ENCODE data around the gene PRCD.
A peak's percentile ranks its signal among the peaks of the same experiment; 100 is the strongest.

Gene PRCD

DNA sequence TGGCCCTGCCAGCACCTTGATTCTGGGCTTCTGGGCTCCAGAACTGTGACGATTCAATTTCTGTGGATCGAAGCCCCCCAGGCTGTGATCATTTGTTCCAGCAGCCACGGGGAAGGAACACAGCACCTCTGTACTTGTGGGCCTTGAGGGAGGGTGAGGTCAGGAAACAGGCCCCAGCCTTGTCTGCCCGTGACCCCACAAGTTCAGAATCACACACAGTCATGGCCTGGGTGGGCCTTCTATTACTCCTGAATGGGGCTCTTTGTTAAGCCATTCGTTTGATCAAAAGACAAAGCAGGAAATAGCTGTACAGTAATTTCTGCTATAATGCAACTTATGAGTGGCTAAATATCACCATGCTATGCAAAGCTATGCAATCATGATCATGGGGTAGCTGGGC, 35.7 kb downstream of the PRCD start:
- no peak for DNase-seq

- no peak for DNase-seq
Observed at GRCh38 chr17:76576189-76576588, 36.3 kb downstream of the PRCD start.

DNA sequence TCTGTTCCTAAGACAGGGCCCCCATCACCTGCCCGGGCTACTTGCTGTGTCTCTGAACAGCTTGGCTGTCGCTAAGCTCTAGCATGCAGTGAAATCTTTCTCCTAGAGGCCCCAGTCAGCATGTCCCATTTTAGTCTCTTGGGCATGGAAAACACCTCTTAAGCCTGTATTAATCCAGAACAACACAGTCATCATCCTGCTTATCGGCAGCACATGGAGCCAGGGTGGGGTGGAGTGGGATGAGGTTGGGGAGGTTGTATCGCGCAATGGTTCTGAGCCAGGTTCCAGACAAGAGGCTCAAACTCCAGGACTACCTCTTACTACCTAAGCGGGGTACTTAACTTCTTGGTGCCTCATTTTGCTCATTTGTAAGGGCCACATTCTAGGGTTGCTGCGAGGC, 38.0 kb downstream of the PRCD start:
- no peak for DNase-seq

- DNase-seq: no peak
Observed at GRCh38 chr17:76578376-76578775, 38.5 kb downstream of the PRCD start.

DNA sequence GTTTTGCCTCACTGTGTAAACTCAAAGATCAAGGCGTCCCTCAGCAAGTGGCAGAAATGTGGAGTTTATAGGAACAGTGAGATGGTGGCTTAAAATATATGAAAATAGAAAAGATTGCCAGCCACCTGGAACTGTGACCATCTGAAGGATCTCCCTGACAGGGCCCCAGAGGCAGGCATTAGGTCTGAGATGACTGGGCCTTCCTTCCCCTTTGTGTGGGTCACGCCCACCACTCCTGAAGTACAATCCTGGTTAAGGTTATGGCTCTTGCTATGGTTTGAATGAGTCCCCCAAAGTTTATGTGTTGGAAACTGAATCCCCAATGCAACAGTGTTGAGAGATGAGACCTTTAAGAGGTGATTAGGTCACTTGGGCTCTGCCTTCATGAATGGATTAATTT, 39.4 kb downstream of the PRCD start:
- no peak for DNase-seq

GRCh38 chr17:76581515-76581914, 41.7 kb downstream of the PRCD start:
- no peak for DNase-seq

DNA sequence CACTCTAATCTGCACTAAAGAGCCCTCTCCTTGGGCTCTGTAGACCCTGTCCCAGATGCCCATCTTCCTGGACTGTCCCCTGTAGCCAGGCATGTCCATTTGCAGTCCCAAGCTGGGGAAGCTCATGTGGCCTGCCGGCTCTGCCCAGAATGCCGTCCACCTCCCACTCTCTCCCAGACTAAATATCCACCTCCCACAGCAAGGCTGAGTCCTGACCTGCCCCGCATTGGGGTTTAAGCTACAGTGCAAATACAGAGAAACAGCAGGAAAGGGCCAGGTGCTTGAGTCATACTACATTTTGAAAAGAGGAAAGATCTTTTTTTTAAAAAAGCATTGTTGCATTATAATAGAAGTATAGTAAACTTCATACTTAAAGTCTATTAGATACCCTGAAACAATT, 42.8 kb downstream of the PRCD start:
- DNase-seq: no peak

GRCh38 chr17:76584427-76585032, 44.7 kb downstream of the PRCD start:
- DNase-seq: no peak

DNA sequence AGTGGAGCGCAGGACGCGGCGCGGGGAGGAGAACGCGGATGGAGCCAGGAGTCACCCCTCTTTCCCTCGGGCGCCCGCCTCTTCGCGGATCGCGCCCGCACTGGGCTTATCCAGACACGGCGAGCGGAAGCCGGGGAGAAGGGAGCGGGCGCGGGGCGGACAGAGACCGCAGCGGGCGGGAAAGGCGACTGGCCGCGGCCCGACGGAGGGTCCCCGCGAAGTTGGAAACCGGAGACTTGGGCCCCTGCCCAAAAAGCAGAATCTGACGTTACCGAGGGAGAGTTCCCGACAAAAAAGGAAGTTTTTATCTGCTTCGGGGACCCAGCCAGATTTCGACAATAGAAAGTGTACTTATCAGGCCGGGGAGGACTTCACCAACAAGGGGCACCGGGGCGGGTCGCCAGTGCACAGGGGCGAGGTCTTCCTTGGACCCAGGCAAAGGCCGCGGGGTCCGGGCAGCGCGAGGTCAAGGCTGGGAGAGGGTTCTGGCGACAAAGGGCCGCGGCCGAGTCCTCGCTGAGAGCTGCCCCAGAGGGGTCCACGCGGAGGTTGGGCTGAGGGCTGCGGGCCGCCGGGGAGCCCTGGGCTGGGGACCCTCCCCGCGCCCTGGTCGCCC, 45.3 kb downstream of the PRCD start:
- DNase-seq: no peak

DNA sequence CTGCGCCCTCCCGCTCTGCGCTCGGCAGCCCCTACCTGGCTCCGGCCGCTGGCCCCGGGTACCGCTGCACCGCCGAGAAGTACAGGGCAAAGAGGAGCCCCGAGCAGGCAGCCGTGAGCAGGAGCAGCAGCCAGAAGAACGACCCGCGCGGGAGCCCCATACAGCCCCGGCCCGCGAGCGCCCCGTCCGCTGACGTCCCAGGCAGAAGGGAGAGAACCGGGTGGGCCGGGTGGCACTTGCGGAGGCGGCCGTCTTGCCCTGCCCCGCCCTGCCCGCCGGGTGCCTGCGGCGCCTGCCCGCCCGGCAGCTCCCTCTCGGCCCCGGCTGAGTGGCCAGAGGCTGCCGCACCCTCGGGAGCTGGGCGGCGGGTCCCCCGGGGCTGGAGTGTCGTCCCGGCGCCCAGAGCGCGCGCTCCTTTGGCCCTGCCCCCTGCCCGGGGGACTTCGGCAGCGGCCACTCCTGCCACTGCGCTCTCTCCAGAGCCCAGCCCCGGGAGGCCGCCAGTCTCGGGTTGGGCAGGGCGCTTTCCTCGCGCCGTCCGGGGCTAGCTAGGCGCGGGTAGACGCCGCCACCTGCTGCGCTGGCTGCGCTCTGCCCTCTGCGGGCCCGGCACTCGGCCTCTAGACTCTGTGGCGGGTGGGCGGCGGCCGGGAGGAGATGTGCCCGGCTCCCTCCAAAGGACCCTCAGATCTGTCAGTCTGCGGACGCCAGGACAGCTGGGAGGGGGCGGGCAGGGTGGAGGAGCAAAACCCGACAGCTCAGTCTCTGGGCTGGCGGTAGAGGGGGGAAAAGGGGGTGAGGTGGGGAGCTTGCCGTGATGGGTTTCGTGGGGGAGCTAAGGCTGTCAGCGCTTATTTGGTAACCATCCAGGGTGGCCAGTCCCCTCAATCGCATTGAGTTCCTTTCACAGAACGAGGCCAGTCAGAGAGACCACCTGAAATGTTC, 46.1 kb downstream of the PRCD start, which contains the start of gene ST6GALNAC2:
TSS of gene ST6GALNAC2 (minus strand) at position 212 of the 945 bp plus-strand sequence. CDS start at position 160, 52 bp downstream.
- DNase-seq: peak in 1 of 2 donors; percentile 34

DNA sequence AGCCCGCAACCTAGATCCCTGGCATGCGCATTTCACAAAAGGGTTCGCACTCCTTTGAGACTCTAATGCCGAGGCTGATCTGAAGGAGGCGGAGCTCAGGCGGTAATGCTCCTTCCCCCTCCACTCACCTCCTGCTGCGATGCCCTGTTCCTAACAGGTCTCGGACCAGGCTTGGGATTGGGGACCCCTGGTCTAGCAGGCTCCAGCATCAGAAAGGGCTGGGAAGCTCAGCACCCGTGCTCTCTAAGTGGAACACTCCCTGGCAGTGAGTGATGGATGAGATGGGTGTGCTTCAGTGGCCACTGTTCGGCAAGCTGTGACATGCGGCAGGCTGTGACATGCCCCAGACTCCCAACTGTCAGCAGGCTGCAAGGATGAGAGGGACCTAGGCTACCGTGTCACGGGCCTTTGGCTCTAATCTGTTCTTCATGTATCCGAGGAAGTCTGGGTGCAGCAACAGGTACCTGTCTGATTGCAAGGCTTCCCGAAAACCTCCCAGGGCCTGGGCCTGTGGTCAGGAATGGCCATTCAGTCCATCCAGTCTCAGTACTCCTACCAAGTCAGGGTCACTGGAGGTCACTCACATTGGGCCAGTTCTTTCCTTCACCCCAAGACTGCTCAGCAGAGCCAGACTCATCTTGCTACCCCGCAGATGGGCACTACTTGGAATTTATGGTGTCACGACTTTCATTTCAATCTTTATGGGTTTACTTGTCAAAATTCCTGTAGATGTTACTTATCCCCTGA, 47.1 kb downstream of the PRCD start:
- no peak for DNase-seq

- no peak for DNase-seq
Observed at GRCh38 chr17:76588182-76588581, 48.3 kb downstream of the PRCD start.

DNA sequence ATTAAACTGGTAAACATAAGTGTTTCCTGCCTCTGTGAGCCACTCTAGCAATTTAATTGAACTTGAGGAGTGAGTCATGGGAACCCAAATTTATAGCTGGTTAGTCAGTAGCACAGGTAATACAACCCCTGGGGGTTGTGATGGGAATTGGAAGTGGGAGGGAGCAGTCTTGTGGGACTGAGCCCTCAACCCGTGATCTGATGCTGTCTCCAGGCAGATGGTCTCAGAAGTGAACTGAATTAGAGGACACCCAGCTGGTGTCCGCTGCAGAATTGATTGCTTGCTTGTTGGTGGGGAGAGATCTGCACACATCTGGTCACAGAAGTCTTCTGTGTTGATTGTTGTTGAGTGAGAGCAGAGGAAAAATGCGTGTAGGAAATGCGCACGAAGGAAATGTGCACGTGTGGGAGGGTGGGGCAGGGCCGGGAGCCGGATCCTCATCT, 53.6 kb downstream of the PRCD start:
- DNase-seq: no peak

DNA sequence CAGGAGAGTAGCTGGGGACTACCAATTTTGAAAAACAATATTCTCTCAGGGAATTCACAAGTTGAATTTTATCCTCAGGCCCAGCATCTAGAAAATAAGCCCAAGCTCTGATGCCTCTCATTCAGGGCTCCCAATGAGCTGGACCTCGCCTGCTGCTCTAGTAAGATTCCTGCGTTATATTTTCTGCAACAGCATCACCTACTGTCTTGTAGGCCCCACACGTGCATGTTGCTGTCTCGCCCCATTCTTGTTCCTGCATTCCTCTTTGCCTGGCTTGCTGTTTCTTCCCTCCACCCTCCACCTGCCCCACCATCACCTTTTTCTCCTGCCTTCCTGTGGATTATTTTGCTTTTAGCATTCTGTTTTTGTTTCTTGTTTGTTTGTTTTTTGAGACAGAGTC, 54.1 kb downstream of the PRCD start:
- no peak for DNase-seq

GRCh38 chr17:76594690-76595089, 54.8 kb downstream of the PRCD start:
- DNase-seq: no peak

Data from stimulated activated CD4-positive, alpha-beta T cell treated with anti-CD3 and anti-CD28 coated beads, Interleukin-2, amount 100 ng/mL, for 48 hours (primary cell).